Measurements from ENCODE around the gene SRRM3.
"Not testable (repeated sequence)": the region's sequence is repeated elsewhere in the genome, so short reads cannot be mapped to it uniquely, and the experiment has no call there.

The SRRM3 gene

DNA sequence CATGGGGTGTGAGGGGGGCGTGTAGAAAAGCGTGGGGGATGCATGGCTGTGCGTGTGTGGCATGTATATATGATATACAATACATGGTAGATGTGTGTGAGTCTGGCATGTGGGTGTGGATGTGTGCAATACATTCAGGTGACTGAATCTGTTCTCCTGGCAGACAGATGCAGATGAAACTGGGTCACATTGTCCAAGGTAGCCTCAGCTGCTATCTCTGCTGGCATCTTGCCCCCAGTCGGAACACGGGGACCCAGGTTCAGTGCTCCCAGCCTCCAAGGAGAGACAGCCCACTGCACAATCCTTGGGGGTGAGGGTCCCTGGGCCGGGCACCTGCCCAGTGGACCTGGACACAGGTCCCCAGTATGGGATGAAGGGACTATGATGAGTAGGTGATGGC, 12.4 kb upstream of the SRRM3 start:
- no peak for DNase-seq

- DNase-seq, result no peak
These were observed 9.9 kb upstream of the SRRM3 start for GRCh38 chr7:76191783-76192240.

DNA sequence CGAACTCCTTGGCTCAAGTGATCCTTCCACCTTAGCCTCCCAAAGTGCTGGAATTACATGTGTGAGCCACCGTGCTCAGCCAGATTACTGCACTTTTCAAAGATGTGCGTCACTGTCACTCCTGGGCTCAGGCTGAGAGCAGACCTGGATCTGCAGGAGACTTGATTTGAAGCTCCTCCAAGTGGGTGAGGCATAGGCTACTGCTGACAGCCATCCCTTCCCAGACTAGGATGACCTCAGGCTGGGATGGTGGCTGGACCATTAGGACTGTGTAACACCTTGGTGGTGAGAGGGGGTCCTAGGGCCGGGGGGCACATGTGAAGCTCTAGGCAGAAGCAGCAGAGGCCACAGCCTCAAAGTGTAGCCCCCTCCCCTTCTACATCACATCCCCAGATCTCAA, 8.2 kb upstream of the SRRM3 start:
- DNase-seq, result no peak

DNA sequence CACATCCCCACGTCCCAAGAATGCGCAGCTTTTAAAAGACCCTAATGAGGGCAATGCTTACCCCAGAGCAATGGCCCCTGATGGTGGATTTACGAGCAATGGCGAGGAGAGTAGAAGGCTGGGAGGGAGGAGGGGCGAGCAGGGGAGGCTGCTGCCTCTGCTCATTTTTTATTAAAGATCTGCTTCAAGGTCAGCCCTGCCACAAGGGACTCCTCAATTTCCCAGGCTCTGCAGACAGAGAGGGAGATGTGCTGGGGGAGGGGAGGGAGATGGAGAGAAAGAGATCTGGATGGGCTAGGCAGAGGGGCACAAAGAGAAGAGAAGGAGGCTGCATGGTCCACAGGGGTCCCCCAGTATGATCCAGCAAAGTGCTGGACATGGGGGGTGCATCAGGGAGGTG, 7.8 kb upstream of the SRRM3 start:
- DNase-seq, result no peak

DNA sequence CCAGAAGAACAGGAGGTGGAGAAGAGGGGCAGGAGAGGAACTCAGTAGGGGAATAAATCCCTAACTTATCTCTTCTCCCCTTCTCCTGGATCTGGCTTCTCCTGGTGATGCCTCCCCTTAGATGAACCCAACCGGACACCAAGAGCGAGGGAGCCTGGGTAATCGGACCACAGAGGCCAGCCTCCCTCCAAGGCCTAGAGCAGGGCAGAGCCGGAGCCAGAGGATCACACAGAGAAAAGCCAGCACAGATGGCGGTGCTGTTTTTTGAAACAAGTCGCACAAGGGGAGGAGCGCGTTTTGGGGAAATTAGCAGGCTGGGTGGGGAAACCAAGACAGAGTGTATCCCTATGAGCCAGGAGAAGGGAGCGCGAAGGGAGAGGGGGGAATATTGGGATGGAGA, 4.9 kb upstream of the SRRM3 start:
- DNase-seq, result no peak

GRCh38 chr7:76198202-76198601, 3.5 kb upstream of the SRRM3 start:
- no peak for DNase-seq

DNA sequence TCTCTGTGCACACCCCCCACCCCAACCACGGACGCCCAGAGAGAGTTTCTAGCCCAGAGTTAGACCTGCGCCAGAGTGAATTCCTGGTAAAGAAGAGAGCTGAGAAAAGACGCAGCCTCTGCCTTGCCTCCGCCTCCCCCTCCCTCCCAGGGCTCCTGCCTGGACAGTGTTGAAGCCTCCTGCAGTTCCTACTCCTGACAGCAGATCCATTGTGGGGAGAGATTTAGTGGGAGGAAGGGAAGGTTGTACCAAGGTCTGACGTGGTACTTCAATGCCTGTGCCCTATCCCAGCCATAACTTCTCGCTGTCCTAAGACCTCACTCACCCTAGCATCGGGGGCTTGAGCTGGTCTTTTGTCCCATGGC, 952 bp downstream of the SRRM3 start:
- DNase-seq, result no peak

GRCh38 chr7:76204147-76204546, 2.5 kb downstream of the SRRM3 start:
- no peak for DNase-seq

DNA sequence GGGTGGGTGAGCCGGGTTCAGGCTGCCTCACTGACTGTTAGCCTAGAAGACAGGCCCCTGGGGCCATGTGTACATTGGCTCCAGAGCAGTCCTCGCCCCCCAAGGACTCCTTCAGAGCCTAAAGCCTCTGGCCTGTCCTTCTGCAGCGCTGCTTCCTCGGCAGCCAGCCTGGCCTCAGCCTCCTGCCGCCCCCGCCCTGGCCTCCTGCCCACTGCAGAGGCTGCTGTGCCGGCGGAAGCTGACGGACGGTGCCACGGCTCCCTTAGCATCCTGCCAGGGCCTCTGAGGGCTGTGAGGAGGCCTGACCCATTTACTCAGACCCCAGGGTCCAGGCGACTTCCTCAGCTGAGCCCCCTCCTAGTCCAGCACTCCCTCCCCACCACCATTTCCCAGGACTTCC, 4.9 kb downstream of the SRRM3 start:
- DNase-seq, result no peak

DNA sequence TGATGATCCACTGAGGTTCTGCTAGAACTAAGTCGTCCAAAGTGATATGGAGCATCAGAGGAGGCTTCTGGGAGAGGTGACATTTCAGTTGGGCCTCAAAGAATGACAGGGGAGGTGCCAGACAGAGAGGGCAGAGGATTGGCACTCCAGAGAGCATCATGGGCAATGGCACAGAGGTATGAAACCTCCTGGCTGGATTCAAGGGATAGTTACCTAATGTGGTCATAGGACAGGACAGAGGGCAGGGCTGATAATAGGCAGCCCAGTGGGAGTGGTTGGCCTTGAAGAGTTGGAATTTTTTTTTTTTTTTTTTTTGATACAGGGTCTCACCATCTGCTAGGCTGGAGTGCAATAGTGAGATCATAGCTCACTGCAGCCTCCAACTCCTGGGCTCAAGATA, 7.6 kb downstream of the SRRM3 start:
- no peak for DNase-seq

DNA sequence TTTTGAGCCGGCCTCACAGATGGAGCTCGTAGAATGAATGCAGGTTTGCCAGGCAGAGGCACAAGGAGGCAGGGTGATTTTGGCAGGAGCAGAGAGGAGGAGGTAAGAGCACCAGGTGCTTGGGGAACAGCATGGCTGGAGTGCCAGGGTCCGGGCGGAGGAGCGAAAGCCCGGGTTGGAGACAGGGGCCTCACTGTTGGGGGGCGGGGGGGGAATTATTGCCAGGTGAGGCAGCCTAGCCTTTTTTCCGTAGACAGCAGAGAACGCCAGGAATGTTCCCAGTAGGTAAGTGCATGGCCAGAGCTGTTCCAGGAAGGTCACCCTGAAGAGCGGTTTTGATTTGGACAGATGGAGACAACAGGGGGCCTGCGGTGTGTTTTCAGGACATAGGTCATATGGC, 9.5 kb downstream of the SRRM3 start:
- DNase-seq, result no peak

GRCh38 chr7:76215349-76215748, 13.7 kb downstream of the SRRM3 start:
- DNase-seq, result not testable (repeated sequence)

DNA sequence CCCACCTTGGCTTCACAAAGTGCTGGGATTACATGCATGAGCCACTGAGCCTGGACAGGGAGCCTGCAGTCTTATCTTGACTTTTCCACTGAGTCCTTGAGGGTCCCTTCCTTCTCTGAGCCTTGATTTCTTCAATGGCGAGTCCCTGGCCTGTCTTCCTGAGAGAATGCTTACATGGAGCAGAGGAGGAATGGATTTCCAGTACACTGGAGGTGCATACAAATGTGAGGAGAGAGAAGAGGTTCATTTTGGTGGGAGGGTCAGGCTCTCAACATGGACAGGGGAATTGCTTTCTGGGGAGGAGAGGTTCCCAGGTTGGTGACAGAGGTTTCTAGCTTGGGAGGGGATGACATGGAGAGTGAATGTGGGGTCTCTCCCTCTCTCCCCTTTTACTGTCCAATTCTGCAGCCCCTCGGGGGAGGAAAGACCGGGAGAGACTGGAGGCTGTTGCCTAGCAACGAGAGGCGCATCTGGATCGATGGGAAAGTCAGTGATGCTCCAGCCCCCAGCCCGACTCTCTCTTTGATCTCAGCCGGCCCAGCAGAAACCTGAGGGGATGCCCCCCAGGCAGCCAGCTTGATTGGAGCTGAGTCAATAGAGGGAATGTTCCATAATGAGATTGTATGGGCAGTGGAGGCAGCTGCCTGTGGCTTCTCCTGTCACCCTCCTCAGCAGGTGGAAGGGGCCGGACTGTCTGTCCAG, 14.8 kb downstream of the SRRM3 start:
- DNase-seq, result no peak

GRCh38 chr7:76217942-76218566, 16.4 kb downstream of the SRRM3 start:
- DNase-seq, result no peak

- DNase-seq, result no peak
These were observed 18.7 kb downstream of the SRRM3 start for GRCh38 chr7:76220185-76221057.

DNA sequence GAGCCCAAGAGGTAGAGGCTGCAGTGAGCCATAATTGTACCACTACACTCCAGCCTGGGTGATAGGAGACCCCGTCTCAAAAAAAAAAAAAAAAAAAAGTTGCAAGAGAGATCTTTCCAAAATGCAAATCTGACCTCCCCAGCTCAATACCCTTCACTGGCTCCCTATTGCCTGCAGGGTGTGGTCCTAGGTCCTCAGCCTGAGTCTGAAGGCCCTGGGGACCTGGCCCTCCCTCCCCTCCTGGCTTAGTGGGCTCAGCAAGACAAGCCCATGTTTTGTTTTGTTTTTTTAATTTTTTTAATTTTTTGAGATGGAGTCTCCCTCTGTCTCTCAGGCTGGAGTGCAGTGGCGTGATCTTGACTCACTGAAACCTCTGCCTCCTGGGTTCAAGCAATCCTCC, 20.6 kb downstream of the SRRM3 start:
- no peak for DNase-seq

GRCh38 chr7:76222839-76223238, 21.1 kb downstream of the SRRM3 start:
- DNase-seq, result no peak

- DNase-seq, result no peak
These were observed 21.7 kb downstream of the SRRM3 start for GRCh38 chr7:76223286-76223972.

- no peak for DNase-seq
These were observed 23.0 kb downstream of the SRRM3 start for GRCh38 chr7:76224695-76225094.

- no peak for DNase-seq
These were observed 23.7 kb downstream of the SRRM3 start for GRCh38 chr7:76225379-76225778.

GRCh38 chr7:76225951-76226350, 24.3 kb downstream of the SRRM3 start:
- DNase-seq, result no peak

GRCh38 chr7:76226878-76227423, 25.3 kb downstream of the SRRM3 start:
- DNase-seq, result not testable (repeated sequence)

DNA sequence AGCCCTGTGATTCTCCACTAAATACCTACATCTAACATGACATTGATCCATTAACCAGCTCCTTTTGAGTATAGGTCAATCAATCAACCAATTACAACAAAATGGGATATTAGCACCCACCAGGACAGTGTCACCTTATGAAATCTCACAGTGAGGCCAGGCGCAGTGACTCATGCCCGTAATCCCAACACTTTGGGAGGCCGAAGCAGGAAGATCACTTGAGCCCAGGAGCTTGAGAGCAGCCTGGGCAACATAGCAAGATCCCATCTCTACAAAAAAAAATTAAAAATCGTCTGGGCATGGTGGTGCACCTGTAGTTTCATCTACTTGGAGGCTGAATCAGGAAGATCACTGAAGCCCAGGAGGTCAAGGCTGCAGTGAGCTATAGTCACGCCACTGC, 28.5 kb downstream of the SRRM3 start:
- no peak for DNase-seq
